GM19372 (cell line): Measurements from ENCODE around the gene GP1BA.
"Not testable (repeated sequence)": the region's sequence is repeated elsewhere in the genome, so short reads cannot be mapped to it uniquely, and the experiment has no call there.

ENCODE experiments used
- ATAC-seq: cut with Tn5 transposase; IDR thresholded peaks from one replicate; pipeline ENCODE4 v1.9.1; 2021; ENCODE audit warnings: mild to moderate bottlenecking, low read depth, moderate library complexity; ENCODE audit not compliant: unreplicated experiment

Gene GP1BA

DNA sequence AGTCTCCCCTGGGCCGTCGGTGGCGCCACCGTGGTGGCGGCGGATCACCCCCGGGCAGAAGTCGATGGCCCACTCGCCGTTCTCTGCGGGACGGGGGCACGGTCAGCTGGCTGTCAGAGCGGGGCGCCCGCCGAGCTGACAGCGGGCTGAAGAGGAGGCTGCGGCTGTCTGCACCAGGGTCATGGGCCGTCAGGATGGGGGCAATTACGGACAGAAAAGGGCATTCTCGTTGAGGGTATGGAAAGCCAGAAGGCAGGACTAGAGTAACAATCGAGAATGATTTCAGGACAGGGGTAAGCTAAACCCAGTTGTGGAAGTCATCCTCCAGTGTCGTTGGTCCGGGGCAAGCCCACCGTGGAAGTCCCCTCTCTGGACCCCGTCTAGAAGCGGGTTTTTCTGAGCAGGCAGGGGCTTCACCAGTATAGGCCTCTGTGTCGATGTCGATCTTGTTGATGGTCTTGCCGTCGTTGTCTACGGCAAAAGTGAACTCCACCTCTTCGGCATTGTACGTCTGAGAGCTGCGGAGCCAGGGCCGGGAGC is 30.9 kb upstream of the GP1BA start:
- ATAC-seq = no peak

GRCh38 chr17:4901648-4902344 is 30.3 kb upstream of the GP1BA start:
- no peak for ATAC-seq

DNA sequence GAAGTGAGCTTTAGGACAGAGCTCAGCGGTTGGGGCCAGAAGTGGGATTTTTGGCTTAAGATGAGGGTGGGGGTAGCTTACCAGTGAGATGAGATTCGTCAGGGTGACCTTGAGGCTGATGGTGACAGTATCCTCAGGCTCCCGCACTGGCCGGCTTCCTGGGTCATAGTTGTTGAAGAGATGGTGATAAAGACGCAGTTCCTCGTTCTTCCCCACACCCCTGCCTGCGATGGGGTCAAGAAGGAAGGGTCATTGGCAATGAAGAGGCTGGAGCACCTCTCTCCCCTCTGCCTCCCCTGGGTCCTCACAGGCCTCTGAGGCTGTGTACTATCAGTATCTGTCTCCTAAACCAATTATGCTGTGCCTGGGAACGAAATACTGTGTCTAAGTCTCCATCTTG is 29.5 kb upstream of the GP1BA start:
- no peak for ATAC-seq

GRCh38 chr17:4903051-4903818 is 28.8 kb upstream of the GP1BA start, which contains the start of gene CHRNE:
CHRNE (minus strand) TSS chr17:4903098; CDS start chr17:4903063, 35 bp downstream.
- no peak for ATAC-seq

DNA sequence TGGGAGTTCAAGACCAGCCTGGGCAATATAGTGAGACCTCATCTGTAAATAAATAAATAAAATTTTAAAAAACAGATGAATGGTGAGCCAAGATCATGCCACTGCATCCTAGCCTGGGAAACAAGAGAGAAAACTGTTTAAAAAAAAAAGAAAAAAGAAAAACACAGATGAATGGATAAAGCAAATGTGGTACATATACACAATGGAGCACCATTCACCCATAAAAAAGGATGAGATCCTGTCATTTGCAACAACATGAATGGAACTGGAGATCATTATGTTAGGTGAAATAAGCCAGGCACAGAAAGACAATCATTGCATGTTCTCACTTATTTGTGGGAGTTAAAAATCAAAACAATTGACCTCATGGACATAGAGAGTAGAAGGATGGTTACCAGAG is 25.4 kb upstream of the GP1BA start:
- not testable (repeated sequence) for ATAC-seq

DNA sequence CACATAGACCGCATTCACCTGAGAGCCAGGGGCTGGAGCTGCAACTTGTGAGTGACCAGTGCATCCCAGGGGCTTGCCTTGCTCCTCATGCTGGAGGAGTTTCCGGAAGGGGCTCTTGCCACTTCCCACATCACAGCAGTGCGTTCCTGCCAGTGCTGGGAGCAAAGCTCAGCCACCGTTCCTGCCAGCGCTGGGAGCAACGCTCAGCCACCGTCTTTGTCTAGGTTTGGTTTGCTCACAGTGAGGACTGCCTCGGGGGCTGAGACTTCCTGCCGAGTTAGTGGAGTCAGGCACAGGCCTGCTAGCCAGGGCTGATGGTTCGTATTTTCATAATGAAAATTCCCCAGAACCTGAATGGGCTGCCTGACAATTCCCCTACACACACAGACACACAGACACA is 23.8 kb upstream of the GP1BA start:
- no peak for ATAC-seq

- no peak for ATAC-seq
Observed at GRCh38 chr17:4908711-4909496, 23.2 kb upstream of the GP1BA start.

DNA sequence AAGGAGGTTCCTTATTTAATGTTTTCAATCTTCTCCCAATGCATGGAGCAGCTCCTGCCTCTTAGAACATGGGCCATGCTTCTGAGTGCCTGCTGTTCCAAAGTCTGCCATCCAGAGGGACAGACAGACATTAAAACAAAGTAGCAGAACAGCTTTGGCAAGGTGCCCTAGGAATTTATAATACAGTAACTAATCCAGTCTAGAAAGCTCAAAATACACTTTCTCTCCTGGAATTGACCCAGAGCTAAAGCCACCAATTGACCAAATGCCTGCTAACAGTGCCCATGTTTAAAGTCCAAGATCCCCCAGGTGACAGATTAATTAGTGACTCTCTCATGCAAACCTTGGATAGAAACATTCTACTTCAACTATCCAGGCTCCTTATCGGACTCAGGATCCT is 18.1 kb upstream of the GP1BA start:
- no peak for ATAC-seq

- not testable (repeated sequence) for ATAC-seq
Observed at GRCh38 chr17:4914551-4914950, 17.5 kb upstream of the GP1BA start.

DNA sequence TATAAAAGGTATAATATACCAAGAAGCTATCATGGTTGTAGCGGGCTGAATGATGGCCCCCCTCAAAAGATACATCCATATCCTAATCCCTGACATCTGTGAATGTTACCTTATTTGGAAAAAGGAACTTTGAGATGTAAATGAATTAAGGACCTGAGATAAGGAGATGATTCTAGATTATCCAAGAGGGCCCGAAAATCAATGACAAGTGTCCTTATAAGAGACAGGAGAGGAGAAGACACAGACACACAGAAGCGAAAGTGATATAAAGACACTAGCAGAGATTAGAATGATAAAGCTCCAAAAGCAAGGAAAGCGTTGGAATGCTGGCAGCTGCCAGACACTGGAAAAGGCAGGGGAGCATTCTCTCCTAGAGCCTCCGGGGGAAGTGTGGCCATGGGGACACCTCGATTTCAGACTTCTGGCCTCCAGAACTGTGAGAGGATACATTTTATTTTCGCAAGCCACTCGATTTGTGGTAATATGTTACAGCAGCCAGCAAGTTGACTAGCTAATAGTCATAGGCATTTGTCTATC is 12.5 kb upstream of the GP1BA start:
- no peak for ATAC-seq

DNA sequence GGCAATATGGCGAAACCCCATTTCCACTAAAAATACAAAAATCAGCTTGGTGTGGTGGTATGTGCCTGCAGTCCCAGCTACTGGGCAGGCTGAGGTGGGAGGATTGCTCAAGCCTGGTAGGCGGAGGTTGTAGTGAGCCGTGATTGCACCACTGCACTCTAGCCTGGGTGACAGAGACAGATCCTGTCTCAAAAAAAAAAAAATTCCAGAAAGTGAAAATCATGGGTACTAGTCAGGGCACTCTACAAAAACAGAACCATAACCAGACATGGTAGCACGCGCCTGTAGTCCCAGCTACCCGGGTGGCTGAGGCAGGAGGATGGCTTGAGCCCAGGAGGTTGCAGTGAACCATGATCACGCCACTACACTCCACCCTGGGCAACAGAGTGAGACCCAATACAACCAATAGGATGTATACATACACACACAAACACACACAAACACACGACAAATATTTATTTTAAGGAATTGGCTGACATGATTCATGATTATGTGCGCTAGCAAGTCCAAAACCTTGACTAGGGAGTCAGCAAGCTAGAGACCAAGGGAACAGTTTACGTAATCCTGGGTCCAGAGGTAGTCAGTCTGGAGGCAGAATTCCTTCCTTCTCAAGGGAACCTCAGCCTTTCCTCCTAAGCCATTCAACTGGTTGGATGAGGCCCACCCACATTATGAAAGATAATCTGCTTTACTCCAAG is 11.6 kb upstream of the GP1BA start:
- no peak for ATAC-seq

DNA sequence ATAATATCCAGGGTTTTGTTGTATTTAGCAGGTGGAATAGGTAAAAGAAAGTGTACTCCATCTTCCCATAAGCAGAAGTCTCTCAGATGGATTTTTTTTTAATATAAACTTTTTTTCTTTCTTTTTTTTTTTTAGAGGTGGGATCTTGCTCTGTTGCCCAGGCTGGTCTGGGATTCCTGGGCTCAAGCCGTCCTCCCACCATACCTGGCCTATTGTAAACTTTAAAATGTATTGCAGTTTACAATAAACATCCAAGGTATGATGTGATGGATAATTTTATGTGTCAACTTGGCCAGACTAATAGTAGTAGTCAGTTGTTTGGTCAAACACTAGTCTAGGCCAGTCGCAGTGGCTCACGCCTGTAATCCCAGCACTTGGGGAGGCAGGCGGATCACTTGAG is 10.8 kb upstream of the GP1BA start:
- no peak for ATAC-seq

DNA sequence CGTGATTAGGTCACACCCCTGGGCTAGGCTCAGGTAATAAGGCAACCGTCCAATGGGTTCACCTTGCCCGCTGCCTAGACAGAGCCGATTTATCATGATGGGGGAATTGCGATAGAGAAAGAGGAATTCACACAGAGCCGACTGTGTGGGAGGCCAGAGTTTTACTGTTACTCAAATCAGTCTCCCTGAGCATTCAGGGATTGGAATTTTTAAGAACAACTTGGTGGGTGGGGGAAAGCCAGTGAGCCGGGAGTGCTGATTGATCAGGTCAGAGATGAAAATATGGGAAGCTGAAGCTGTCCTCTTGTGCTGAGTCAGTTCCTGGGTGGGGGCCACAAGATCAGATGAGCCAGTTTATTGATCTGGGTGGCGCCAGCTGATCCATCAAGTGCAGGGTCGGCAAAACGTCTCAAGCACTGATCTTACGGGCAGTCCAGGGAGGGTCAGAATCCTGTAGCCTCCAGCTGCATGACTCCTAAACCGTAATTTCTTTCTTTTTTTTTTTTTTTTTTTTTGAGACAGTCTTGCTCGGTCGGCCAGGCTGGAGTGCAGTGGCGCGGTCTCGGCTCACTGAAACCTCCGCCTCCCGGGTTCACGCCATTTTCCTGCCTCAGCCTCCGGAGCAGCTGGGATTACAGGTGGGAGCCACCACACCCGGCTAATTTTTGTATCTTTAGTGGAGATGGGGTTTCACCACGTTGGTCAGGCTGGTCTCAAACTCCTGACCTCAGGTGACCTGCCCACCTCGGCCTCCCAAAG is 5.3 kb upstream of the GP1BA start:
- not testable (repeated sequence) for ATAC-seq

GRCh38 chr17:4928881-4929280 is 3.2 kb upstream of the GP1BA start:
- no peak for ATAC-seq

DNA sequence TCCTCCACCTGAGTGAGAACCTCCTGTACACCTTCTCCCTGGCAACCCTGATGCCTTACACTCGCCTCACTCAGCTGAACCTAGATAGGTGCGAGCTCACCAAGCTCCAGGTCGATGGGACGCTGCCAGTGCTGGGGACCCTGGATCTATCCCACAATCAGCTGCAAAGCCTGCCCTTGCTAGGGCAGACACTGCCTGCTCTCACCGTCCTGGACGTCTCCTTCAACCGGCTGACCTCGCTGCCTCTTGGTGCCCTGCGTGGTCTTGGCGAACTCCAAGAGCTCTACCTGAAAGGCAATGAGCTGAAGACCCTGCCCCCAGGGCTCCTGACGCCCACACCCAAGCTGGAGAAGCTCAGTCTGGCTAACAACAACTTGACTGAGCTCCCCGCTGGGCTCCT is 679 bp downstream of the GP1BA start:
- no peak for ATAC-seq

DNA sequence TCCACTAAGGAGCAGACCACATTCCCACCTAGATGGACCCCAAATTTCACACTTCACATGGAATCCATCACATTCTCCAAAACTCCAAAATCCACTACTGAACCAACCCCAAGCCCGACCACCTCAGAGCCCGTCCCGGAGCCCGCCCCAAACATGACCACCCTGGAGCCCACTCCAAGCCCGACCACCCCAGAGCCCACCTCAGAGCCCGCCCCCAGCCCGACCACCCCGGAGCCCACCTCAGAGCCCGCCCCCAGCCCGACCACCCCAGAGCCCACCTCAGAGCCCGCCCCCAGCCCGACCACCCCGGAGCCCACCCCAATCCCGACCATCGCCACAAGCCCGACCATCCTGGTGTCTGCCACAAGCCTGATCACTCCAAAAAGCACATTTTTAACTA is 1.6 kb downstream of the GP1BA start:
- no peak for ATAC-seq

GRCh38 chr17:4934173-4934979 is 2.3 kb downstream of the GP1BA start:
- no peak for ATAC-seq

DNA sequence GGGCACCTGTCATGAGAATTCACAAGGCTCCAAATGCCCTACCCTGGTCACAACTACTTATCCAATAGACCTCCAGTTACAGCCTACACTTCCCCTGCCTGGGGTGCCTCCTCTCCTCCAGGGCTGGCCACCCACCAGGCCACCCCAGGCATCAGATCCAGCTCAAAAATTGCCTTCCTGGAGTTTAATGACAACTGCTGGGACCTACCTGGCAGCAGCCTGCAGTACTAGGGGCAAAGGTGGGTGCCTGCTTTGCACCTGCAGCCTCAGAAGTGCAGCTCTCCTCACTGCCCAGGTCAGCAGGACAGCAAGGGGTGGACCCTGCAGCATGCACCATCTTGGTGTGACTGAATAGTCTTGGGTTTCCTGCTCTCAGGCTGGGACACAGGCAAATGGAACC is 3.6 kb downstream of the GP1BA start:
- ATAC-seq = no peak

- no peak for ATAC-seq
Observed at GRCh38 chr17:4936436-4936835, 4.4 kb downstream of the GP1BA start.
